GM12872 (cell line): ENCODE data around the gene SLC24A3.

Experiments used
- CTCF ChIP-seq: IDR thresholded peaks from 3 replicates; pipeline ENCODE4 v1.5.1; 2011; ENCODE audit warnings: low read depth, mild to moderate bottlenecking, low read length, moderate library complexity; ENCODE audit not compliant: insufficient read depth

Gene SLC24A3

GRCh38 chr20:19205981-19206396, 6.5 kb upstream of the SLC24A3 start:
- peak; percentile 94 for TF ChIP-seq CTCF

DNA sequence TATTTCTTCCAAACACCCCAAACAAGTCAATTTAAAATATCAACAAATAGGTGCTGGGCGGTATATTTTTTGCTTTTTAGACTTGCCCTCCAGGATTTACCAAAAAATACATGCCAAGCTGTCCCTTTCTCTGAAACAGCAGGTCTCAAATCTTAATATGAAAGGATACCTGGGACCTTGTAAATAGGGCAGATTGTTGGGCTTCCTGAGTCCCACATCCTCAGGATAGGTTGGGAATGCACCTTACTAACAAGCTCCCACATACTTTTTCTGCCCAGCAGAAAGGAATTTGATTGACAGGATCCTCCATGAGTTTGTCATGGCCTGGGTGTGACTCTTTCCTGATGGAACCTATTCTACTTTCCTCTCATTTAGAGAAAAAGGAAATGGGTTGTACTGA, 4.9 kb upstream of the SLC24A3 start:
- no peak for TF ChIP-seq CTCF

GRCh38 chr20:19210391-19211155, 1.9 kb upstream of the SLC24A3 start:
- TF ChIP-seq CTCF = no peak

- no peak for TF ChIP-seq CTCF
These were observed 1.2 kb upstream of the SLC24A3 start for GRCh38 chr20:19211252-19211651.

DNA sequence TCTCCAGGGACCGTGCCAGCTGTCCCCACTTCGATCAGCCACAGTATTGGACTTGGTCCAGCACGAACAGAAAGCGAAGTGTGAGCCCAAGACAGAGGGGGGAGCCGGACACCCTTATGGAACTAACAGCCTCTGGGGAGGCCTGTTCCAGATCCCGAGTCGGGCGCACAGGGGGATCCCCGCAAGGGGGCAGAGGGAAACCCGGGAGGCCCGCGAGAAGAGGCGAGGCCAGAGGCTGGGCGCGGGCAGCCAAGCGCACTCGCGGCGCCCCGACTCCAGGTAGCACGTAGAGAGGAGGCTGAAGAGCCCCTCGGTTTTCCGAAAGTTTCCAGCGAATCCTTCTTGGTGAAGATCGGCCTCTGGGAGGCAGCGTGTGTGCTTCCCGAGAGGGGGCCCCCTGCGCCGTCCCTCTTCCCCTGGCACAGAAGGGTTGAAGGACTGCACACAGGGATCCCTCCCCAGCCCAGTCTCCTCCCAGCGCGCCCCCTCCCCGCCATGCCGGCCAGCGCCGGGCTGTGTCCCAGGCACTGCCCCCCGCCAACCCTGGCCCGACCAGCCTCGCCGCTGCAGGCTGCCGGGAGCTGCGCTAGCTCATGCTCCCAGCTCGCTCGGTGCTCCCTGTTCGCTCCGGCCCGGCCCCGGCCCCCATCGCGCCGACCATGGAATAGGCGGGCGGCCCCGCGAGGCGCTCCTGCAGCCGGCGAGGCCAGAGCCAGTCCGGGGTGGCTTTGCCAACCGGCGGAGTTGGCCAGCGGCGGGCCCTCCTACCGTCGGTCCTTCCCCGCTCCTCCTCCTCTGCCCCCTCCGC, 577 bp upstream of the SLC24A3 start:
- no peak for TF ChIP-seq CTCF

DNA sequence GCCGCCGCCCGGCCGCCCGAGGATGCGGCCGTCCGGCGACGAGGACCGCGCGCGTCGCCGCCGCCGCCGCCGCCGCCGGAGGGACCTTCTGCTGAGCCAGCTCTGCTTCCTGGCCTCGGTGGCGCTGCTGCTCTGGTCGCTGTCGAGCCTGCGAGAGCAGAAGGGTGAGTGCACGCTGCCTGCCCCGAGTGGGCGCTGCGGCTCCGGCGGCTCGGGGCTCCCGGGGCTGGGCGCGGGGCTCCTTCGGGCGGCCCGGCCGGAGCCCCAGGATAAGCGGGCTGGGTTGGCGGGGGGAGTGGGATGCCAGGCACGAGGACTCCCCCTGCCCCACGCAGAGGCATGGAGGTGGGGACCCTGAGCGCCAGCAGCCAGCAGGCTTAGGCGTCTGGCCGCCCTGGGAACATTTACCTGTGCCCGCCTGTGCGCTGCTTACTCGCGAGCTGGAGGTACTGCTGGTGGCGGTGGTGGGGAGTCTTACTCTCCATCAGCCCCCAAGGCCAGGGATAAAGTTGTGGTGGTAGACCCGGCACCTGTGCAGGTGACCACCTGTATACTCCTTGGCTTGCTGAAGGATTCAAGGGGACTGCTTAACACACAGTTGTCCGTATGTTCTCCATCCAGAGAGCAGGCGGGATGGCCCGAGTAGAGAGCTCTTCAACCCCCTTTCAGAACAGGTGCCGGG, 520 bp downstream of the SLC24A3 start:
- TF ChIP-seq CTCF = peak; percentile 19; the same call in 1 of the 3 replicates

DNA sequence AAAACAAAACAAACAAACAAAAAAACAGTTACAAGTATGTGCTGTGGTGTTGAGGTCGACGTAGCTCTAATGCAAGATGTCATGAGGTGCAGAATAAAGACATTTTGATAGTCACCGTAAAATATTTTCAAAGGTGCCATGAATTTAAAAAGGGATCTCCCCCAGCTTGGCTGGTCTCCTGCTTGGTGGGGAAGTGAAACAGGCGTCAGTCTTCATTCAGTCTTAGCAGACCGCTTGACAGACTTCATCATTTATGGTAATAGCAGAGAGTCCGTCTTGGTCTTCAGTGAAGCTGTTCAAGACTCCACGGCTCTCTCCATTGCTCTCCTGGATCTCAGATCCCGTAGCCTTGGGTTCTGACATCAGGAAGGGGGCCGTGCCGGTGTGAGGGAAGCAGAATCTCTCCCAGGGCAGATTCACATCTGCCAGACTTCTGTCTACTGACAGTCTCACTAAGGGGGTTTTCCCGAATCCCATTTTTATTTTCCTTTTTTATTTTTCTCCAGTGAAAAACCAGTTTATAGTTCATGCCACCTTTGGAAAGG, 1.6 kb downstream of the SLC24A3 start:
- no peak for TF ChIP-seq CTCF
